MM.1S (cell line): ENCODE measurements around the gene DNAH5.

Source experiments
- EZH2phosphoT487 ChIP-seq: fragments of 300-600 bp; sonication (generic); IDR thresholded peaks from 2 replicates; pipeline ENCODE4 v1.6.1; 2018; ENCODE audit warnings: antibody characterized with exemption, low read length
- TF ChIP-seq, protein P1 (sequence below): fragments of 300-600 bp; sonication (generic); IDR thresholded peaks from 2 replicates; pipeline ENCODE4 v1.5.1; 2016; ENCODE audit warnings: antibody characterized with exemption, low read length, mixed read lengths

GRCh38 chr5:13913962-13914361, 30.5 kb downstream of the DNAH5 start:
- TF ChIP-seq, protein P1, sequence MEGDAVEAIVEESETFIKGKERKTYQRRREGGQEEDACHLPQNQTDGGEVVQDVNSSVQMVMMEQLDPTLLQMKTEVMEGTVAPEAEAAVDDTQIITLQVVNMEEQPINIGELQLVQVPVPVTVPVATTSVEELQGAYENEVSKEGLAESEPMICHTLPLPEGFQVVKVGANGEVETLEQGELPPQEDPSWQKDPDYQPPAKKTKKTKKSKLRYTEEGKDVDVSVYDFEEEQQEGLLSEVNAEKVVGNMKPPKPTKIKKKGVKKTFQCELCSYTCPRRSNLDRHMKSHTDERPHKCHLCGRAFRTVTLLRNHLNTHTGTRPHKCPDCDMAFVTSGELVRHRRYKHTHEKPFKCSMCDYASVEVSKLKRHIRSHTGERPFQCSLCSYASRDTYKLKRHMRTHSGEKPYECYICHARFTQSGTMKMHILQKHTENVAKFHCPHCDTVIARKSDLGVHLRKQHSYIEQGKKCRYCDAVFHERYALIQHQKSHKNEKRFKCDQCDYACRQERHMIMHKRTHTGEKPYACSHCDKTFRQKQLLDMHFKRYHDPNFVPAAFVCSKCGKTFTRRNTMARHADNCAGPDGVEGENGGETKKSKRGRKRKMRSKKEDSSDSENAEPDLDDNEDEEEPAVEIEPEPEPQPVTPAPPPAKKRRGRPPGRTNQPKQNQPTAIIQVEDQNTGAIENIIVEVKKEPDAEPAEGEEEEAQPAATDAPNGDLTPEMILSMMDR: no peak
- no peak for TF ChIP-seq EZH2phosphoT487
